OCI-LY7 (cell line): Measurements from ENCODE around the gene MACROD2. TPM values are rescaled to one million over a fixed set of nuclear protein-coding genes. Genes with fewer than 3 reads are reported as not detected.

Experiments used
- BruUV-seq: library from RNA; stranded (reverse); fragments of 400-500 nt; replicated peaks from 2 replicates; lab custom pipeline; 2021; lab: Mats Ljungman, UMichigan
- CTCF ChIA-PET: fragments of 300-600 bp; sonication (Branson Sonifier 250); formaldehyde crosslinking; loops from one replicate; lab custom pipeline; 2022; ENCODE audit warnings: antibody characterized with exemption; ENCODE audit not compliant: unreplicated experiment; lab: Charles Lee
- POLR2A ChIA-PET: fragments of 300-600 bp; sonication (Branson Sonifier 250); formaldehyde crosslinking; loops from one replicate; lab custom pipeline; 2022; ENCODE audit warnings: antibody characterized with exemption; lab: Charles Lee
- DNase-seq: peaks from one replicate; pipeline ENCODE4 v3.0.0-alpha.2; 2015; ENCODE audit warnings: low spot score
- H2AFZ ChIP-seq: fragments of 200-600 bp; sonication (generic), shearing (Covaris generic); 2 replicates; pipeline ENCODE4 v1.6.1; 2014; ENCODE audit warnings: mild to moderate bottlenecking, antibody characterized with exemption, low read length, moderate library complexity
- H3K27ac ChIP-seq: fragments of 200-600 bp; sonication (generic); 2 replicates; pipeline ENCODE4 v1.5.1; 2014; ENCODE audit warnings: mixed run types, low read depth, mild to moderate bottlenecking, moderate library complexity, low read length, inconsistent platforms; ENCODE audit not compliant: poor library complexity, severe bottlenecking
- H3K36me3 ChIP-seq: fragments of 200-600 bp; sonication (generic); 2 replicates; pipeline ENCODE4 v1.6.1; 2014; ENCODE audit warnings: mild to moderate bottlenecking, antibody characterized with exemption, low read length, moderate library complexity, mixed read lengths; ENCODE audit not compliant: insufficient read depth
- H3K4me1 ChIP-seq: fragments of 200-600 bp; sonication (generic); 2 replicates; pipeline ENCODE4 v1.5.1; 2014; ENCODE audit warnings: mild to moderate bottlenecking, low read length; ENCODE audit not compliant: insufficient read depth, poor library complexity, severe bottlenecking
- H3K4me2 ChIP-seq: fragments of 200-600 bp; sonication (generic); 2 replicates; pipeline ENCODE4 v1.6.1; 2014; ENCODE audit warnings: mild to moderate bottlenecking, low read length
- H3K4me3 ChIP-seq: fragments of 200-600 bp; sonication (generic); 2 replicates; pipeline ENCODE4 v1.5.1; 2014; ENCODE audit warnings: mild to moderate bottlenecking, low read depth, low read length; ENCODE audit not compliant: poor library complexity, severe bottlenecking
- H3K79me2 ChIP-seq: fragments of 200-600 bp; sonication (generic); 2 replicates; pipeline ENCODE4 v1.6.1; 2016; ENCODE audit warnings: low read depth, mild to moderate bottlenecking, low read length, moderate library complexity, mixed read lengths; ENCODE audit not compliant: insufficient read depth
- H3K9me2 ChIP-seq: fragments of 200-600 bp; sonication (generic); 2 replicates; pipeline ENCODE4 v1.6.1; 2016; ENCODE audit warnings: mild to moderate bottlenecking, low read length, mixed read lengths; ENCODE audit not compliant: insufficient read depth
- H3K9me3 ChIP-seq: fragments of 200-600 bp; sonication (generic); 2 replicates; pipeline ENCODE4 v1.6.1; 2014; ENCODE audit warnings: mild to moderate bottlenecking, mixed run types, low read length, mixed read lengths
- H4K20me1 ChIP-seq: fragments of 200-600 bp; sonication (generic); 2 replicates; pipeline ENCODE4 v1.6.1; 2014; ENCODE audit warnings: mild to moderate bottlenecking, antibody characterized with exemption, low read length, moderate library complexity, mixed read lengths; ENCODE audit not compliant: insufficient read depth
- CTCF ChIP-seq: fragments of 200-600 bp; sonication (generic); conservative IDR thresholded peaks from 2 replicates; pipeline ENCODE4 v1.5.1; 2014; ENCODE audit warnings: mild to moderate bottlenecking, antibody characterized with exemption, low read length, moderate library complexity, mixed read lengths
- EZH2phosphoT487 ChIP-seq: fragments of 200-600 bp; sonication (generic); IDR thresholded peaks from 2 replicates; pipeline ENCODE4 v1.6.1; 2018; ENCODE audit warnings: low read depth, borderline replicate concordance, mild to moderate bottlenecking, mixed run types, antibody characterized with exemption, low read length, moderate library complexity, mixed read lengths
- intact Hi-C: fragments of 100-400 bp; cut with micrococcal nuclease; formaldehyde crosslinking; loops from one replicate; pipeline ENCODE4 v1.10.0; 2022; ENCODE audit not compliant: unreplicated experiment
- total RNA-seq, 2 experiments: library from RNA; depleted of rRNA in 1 of 2; stranded (reverse); fragments of >200 nt in 1 of 2; shearing (Covaris generic) in 1 of 2; gene quantifications; 2 replicates each; pipeline ENCODE4 v1.2.3, GENCODE V29; 2014 to 2022

MACROD2 gene
- total RNA-seq, 2 experiments from 2014 or later: 0.09 to 4.5 TPM

GRCh38 chr20:14116037-14116436, 120.7 kb downstream of the MACROD2 start:
- H3K9me3 ChIP-seq: no peaks in the 10 kb centered on the region
- no peak for DNase-seq
- no TSS peak for BruUV-seq
- no peaks in the 10 kb centered on the region for H3K4me1 ChIP-seq
- ChIA-PET POLR2A (no interaction called here), CTCF (no interaction called here)
- no peaks in the 10 kb centered on the region for H4K20me1 ChIP-seq
- H3K9me2 ChIP-seq: no peaks in the 10 kb centered on the region
- H3K79me2 ChIP-seq: no peaks in the 10 kb centered on the region
- no peak overlapping the region for H2AFZ ChIP-seq
- intact Hi-C loops: no loop called here
- no peak overlapping the region for H3K4me2 ChIP-seq
- no peaks in the 10 kb centered on the region for H3K36me3 ChIP-seq
- no peak overlapping the region for H3K4me3 ChIP-seq
- no peak overlapping the region for H3K27ac ChIP-seq
- TF ChIP-seq CTCF (no peak), EZH2phosphoT487 (no peak)

GRCh38 chr20:14117768-14118167, 122.5 kb downstream of the MACROD2 start:
- Histone ChIP-seq H3K27ac (no peak overlapping the region), H3K9me2 (no peaks in the 10 kb centered on the region), H3K4me2 (no peak overlapping the region), H3K4me3 (no peak overlapping the region), H3K36me3 (no peaks in the 10 kb centered on the region), H2AFZ (no peak overlapping the region), H3K79me2 (no peaks in the 10 kb centered on the region), H3K9me3 (no peaks in the 10 kb centered on the region), H3K4me1 (no peaks in the 10 kb centered on the region), H4K20me1 (no peaks in the 10 kb centered on the region)
- intact Hi-C loops: no loop called here
- BruUV-seq: no TSS peak
- ChIA-PET CTCF (no interaction called here), POLR2A (no interaction called here)
- no peak for DNase-seq
- TF ChIP-seq CTCF: no peak

DNA sequence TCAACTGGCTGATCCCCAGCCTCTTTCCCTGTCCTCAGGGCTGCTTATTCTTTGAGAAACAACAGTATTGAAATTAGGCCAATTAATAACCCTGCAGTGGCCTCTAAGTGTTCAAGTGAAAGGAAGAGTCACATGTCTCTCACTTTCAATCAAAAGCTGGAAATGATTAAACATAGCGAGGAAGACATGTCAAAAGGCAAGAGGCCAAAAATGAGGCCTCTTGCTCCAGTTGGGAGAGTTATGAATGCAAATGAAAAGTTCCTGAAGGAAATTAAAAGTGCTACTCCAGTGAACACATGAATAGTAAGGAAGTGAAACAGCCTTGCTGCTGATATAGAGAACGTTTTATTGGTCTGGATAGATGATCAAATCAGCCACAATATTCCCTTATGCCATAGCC, 131.5 kb downstream of the MACROD2 start:
- H3K9me2 ChIP-seq: no peaks in the 10 kb centered on the region
- H4K20me1 ChIP-seq: no peaks in the 10 kb centered on the region
- H3K9me3 ChIP-seq: no peaks in the 10 kb centered on the region
- no peaks in the 10 kb centered on the region for H3K4me1 ChIP-seq
- no peaks in the 10 kb centered on the region for H3K36me3 ChIP-seq
- POLR2A ChIA-PET: no interaction called here
- CTCF ChIA-PET: no interaction called here
- no peaks in the 10 kb centered on the region for H3K79me2 ChIP-seq
- no peak overlapping the region for H3K4me2 ChIP-seq
- no peak overlapping the region for H2AFZ ChIP-seq
- DNase-seq: no peak
- no peak overlapping the region for H3K4me3 ChIP-seq
- TF ChIP-seq CTCF (no peak), EZH2phosphoT487 (no peak)
- H3K27ac ChIP-seq: no peak overlapping the region
- no TSS peak for BruUV-seq
- intact Hi-C loops: no loop called here
